Mesenchymal stem cell (in vitro differentiated cells and primary cell): Measurements from ENCODE around the gene USH2A.
A peak's percentile ranks its signal among the peaks of the same experiment; 100 is the strongest.

ENCODE experiments used
- DNase-seq: peaks from one replicate; pipeline ENCODE4 v3.0.0-alpha.2; 2013
- H2AFZ ChIP-seq: one replicate; pipeline ENCODE4 v1.6.1; 2013; ENCODE audit warnings: low read depth, mild to moderate bottlenecking, control low read depth, inconsistent platforms, low read length, moderate library complexity
- H2AK5ac ChIP-seq: 2 replicates; pipeline ENCODE4 v1.6.1; 2013; ENCODE audit warnings: low read length, moderate library complexity, mild to moderate bottlenecking, inconsistent platforms; ENCODE audit not compliant: severe bottlenecking
- H2BK120ac ChIP-seq: one replicate; pipeline ENCODE4 v1.6.1; 2013; ENCODE audit warnings: low read depth, mild to moderate bottlenecking, inconsistent platforms, low read length, moderate library complexity
- H2BK12ac ChIP-seq, 2 experiments: one replicate each; pipeline ENCODE4 v1.6.1; 2013; ENCODE audit warnings: inconsistent platforms in 2 of 2, low read length in 2 of 2, mild to moderate bottlenecking in 2 of 2, moderate library complexity in 2 of 2, control low read depth in 1 of 2
- H2BK15ac ChIP-seq: one replicate; pipeline ENCODE4 v1.6.1; 2013; ENCODE audit warnings: mild to moderate bottlenecking, low read depth, inconsistent platforms; ENCODE audit not compliant: poor library complexity, severe bottlenecking
- H2BK5ac ChIP-seq: 2 replicates; pipeline ENCODE4 v1.6.1; 2013; ENCODE audit warnings: low read depth, mild to moderate bottlenecking, low read length, control low read depth, inconsistent platforms; ENCODE audit not compliant: poor library complexity, severe bottlenecking
- H3K14ac ChIP-seq, 2 experiments: one replicate each; pipeline ENCODE4 v1.6.1; 2013; ENCODE audit warnings: inconsistent platforms in 2 of 2, low read length in 2 of 2, control low read depth in 1 of 2, mild to moderate bottlenecking in 1 of 2, moderate library complexity in 1 of 2
- H3K18ac ChIP-seq, 2 experiments: one replicate each; pipeline ENCODE4 v1.6.1; 2013; ENCODE audit warnings: inconsistent platforms in 2 of 2, low read length in 2 of 2, control low read depth in 1 of 2, low read depth in 1 of 2, mild to moderate bottlenecking in 1 of 2
- H3K23ac ChIP-seq, 2 experiments: one replicate each; pipeline ENCODE4 v1.6.1; 2013; ENCODE audit warnings: inconsistent platforms in 2 of 2, low read length in 2 of 2, mild to moderate bottlenecking in 2 of 2, moderate library complexity in 2 of 2, control low read depth in 1 of 2
- H3K27ac ChIP-seq: 2 replicates; pipeline ENCODE4 v1.5.1; 2013; ENCODE audit warnings: mild to moderate bottlenecking, moderate library complexity, low read length, control low read depth, inconsistent platforms; ENCODE audit not compliant: poor library complexity, severe bottlenecking
- H3K27me3 ChIP-seq, 2 experiments: 2 replicates each; pipeline versions ENCODE4 v1.6.1 to v1.7.0; 2013; ENCODE audit warnings: low read length in 2 of 2, mild to moderate bottlenecking in 2 of 2, moderate library complexity in 2 of 2, control low read depth in 1 of 2, inconsistent platforms in 1 of 2; ENCODE audit not compliant: control insufficient read depth in 1 of 2, insufficient read depth in 1 of 2
- H3K36me3 ChIP-seq, 2 experiments: 2 replicates each; pipeline versions ENCODE4 v1.6.1 to v1.7.0; 2013; ENCODE audit warnings: low read length in 2 of 2, control low read depth in 1 of 2, inconsistent platforms in 1 of 2, low read depth in 1 of 2, mild to moderate bottlenecking in 1 of 2; ENCODE audit not compliant: insufficient read depth in 2 of 2, control insufficient read depth in 1 of 2
- H3K4ac ChIP-seq, 2 experiments: one replicate each; pipeline ENCODE4 v1.6.1; 2013; ENCODE audit warnings: inconsistent platforms in 2 of 2, low read length in 2 of 2, mild to moderate bottlenecking in 2 of 2, moderate library complexity in 2 of 2, control low read depth in 1 of 2, low read depth in 1 of 2
- H3K4me1 ChIP-seq: 2 replicates; pipeline ENCODE4 v1.6.1; 2013; ENCODE audit warnings: low read depth, low read length, control low read depth; ENCODE audit not compliant: control insufficient read depth, insufficient read depth
- H3K4me2 ChIP-seq: 2 replicates; pipeline ENCODE4 v1.6.1; 2013; ENCODE audit warnings: low read length, mild to moderate bottlenecking, inconsistent platforms; ENCODE audit not compliant: poor library complexity, severe bottlenecking
- H3K4me3 ChIP-seq, 2 experiments: 2 replicates each; pipeline versions ENCODE4 v1.5.1 to v1.7.0; 2013; ENCODE audit warnings: low read length in 2 of 2, mild to moderate bottlenecking in 2 of 2, control low read depth in 1 of 2, low read depth in 1 of 2; ENCODE audit not compliant: insufficient read depth in 1 of 2
- H3K79me1 ChIP-seq: replicated peaks from 2 replicates; pipeline ENCODE4 v1.6.1; 2013; ENCODE audit warnings: mild to moderate bottlenecking, control low read depth, low read length, inconsistent platforms; ENCODE audit not compliant: poor library complexity, severe bottlenecking
- H3K9ac ChIP-seq: 2 replicates; pipeline ENCODE4 v1.7.0; 2013; ENCODE audit warnings: mild to moderate bottlenecking, low read length, moderate library complexity
- H3K9me3 ChIP-seq: 2 replicates; pipeline ENCODE4 v1.7.0; 2013; ENCODE audit warnings: mild to moderate bottlenecking, low read length; ENCODE audit not compliant: control insufficient read depth
- H4K8ac ChIP-seq: one replicate; pipeline ENCODE4 v1.6.1; 2013; ENCODE audit warnings: inconsistent platforms, mild to moderate bottlenecking, low read length, moderate library complexity
- H4K91ac ChIP-seq: one replicate; pipeline ENCODE4 v1.6.1; 2013; ENCODE audit warnings: mild to moderate bottlenecking, low read length, inconsistent platforms
- WGBS: methylation state at CpG from one replicate; pipeline ENCODE4 v1.1.7; 2013; ENCODE audit warnings: mixed read lengths; 5-methylcytosine and 5-hydroxymethylcytosine counted together

USH2A gene

GRCh38 chr1:216124192-216124781 is 299.0 kb downstream of the USH2A start:
- Histone ChIP-seq H3K18ac (no peak overlapping the region), H3K4ac (no peak overlapping the region), H3K27ac (no peak overlapping the region), H2BK120ac (no peak overlapping the region), H4K8ac (no peak overlapping the region), H2BK12ac (no peak overlapping the region), H3K9ac (no peak overlapping the region), H3K9me3 (no peaks in the 10 kb centered on the region), H3K4me2 (no peak overlapping the region), H2AK5ac (no peak overlapping the region), H3K23ac (no peak overlapping the region), H3K4me3 (no peak overlapping the region), H3K79me1 (no peaks in the 10 kb centered on the region), H3K14ac (no peak overlapping the region), H2AFZ (no peak overlapping the region), H3K27me3 (no peaks in the 10 kb centered on the region), H4K91ac (no peak overlapping the region), H3K4me1 (no peaks in the 10 kb centered on the region), H3K36me3 (no peaks in the 10 kb centered on the region), H2BK15ac (no peak overlapping the region), H2BK5ac (no peak overlapping the region)
- WGBS = 93% methylated on average over 4 of the region's 4 CpGs
- no peak for DNase-seq

- H3K27ac ChIP-seq = no peak overlapping the region
- H3K9me3 ChIP-seq = no peaks in the 10 kb centered on the region
- no peak overlapping the region for H3K4ac ChIP-seq
- no peaks in the 10 kb centered on the region for H3K79me1 ChIP-seq
- no peak overlapping the region for H3K18ac ChIP-seq
- H2BK120ac ChIP-seq = no peak overlapping the region
- H3K36me3 ChIP-seq = no peaks in the 10 kb centered on the region
- no CpG with 5 or more reads among the region's 2 CpGs for WGBS
- H2AK5ac ChIP-seq = no peak overlapping the region
- H2BK15ac ChIP-seq = no peak overlapping the region
- no peaks in the 10 kb centered on the region for H3K27me3 ChIP-seq
- no peak overlapping the region for H2AFZ ChIP-seq
- no peak overlapping the region for H3K14ac ChIP-seq
- no peak overlapping the region for H4K8ac ChIP-seq
- no peak overlapping the region for H3K4me2 ChIP-seq
- no peak overlapping the region for H3K23ac ChIP-seq
- no peak overlapping the region for H2BK12ac ChIP-seq
- no peak overlapping the region for H3K4me3 ChIP-seq
- H4K91ac ChIP-seq = no peak overlapping the region
- no peak overlapping the region for H3K9ac ChIP-seq
- peak; percentile 32 for DNase-seq
- H3K4me1 ChIP-seq = no peaks in the 10 kb centered on the region
- H2BK5ac ChIP-seq = no peak overlapping the region
These were observed 299.6 kb downstream of the USH2A start for GRCh38 chr1:216123446-216124191.

DNA sequence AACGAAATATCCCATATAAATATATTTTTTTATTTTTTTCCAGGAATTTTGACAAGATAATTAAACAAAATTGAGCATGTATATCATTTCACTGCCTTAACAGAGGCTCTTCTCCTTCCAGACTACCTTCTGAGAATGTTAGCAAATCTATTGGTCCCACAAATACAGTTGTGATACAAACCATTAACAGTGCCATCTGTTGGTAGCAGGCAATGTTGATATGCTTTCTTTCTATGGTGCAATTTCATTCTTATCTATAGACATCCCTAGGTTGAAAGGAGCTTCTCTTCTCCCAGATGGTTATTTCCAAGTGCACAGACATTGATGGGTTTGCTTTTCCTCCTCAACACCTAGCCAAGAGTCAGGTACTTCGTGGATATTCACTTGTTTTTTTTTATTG is 303.6 kb downstream of the USH2A start:
- Histone ChIP-seq H3K4me2 (no peak overlapping the region), H2BK5ac (no peak overlapping the region), H3K23ac (no peak overlapping the region), H3K4me3 (no peak overlapping the region), H2BK15ac (no peak overlapping the region), H2BK120ac (no peak overlapping the region), H3K36me3 (no peaks in the 10 kb centered on the region), H4K8ac (no peak overlapping the region), H3K4me1 (no peaks in the 10 kb centered on the region), H3K4ac (no peak overlapping the region), H3K14ac (no peak overlapping the region), H3K9me3 (no peaks in the 10 kb centered on the region), H3K9ac (no peak overlapping the region), H2AFZ (no peak overlapping the region), H2BK12ac (no peak overlapping the region), H2AK5ac (no peak overlapping the region), H4K91ac (no peak overlapping the region), H3K79me1 (no peaks in the 10 kb centered on the region), H3K27me3 (no peaks in the 10 kb centered on the region), H3K27ac (no peak overlapping the region), H3K18ac (no peak overlapping the region)
- DNase-seq = peak; percentile 49
- WGBS = no CpG with 5 or more reads among the region's 2 CpGs

- Histone ChIP-seq H3K4ac (no peak overlapping the region), H2BK120ac (no peak overlapping the region), H2AFZ (no peak overlapping the region), H3K18ac (no peak overlapping the region), H2BK5ac (no peak overlapping the region), H3K4me3 (no peak overlapping the region), H3K23ac (no peak overlapping the region), H3K4me2 (no peak overlapping the region), H2AK5ac (no peak overlapping the region), H2BK15ac (no peak overlapping the region), H3K9ac (no peak overlapping the region), H4K91ac (no peak overlapping the region), H3K79me1 (no peaks in the 10 kb centered on the region), H3K27ac (no peak overlapping the region), H4K8ac (no peak overlapping the region), H3K27me3 (no peaks in the 10 kb centered on the region), H3K14ac (no peak overlapping the region), H3K4me1 (no peaks in the 10 kb centered on the region), H3K36me3 (no peaks in the 10 kb centered on the region), H3K9me3 (no peaks in the 10 kb centered on the region), H2BK12ac (no peak overlapping the region)
- no peak for DNase-seq
These were observed 309.1 kb downstream of the USH2A start for GRCh38 chr1:216114180-216114579.
